Spinal cord (tissue), 10 donors: ENCODE results near the gene OSGEP. TPM values are rescaled to one million over a fixed set of nuclear protein-coding genes. Genes with fewer than 3 reads are reported as not detected.

Source experiments
- DNase-seq, 6 donors: peaks; one replicate each; pipeline versions ENCODE4 v3.0.0 to v3.0.0-alpha.2; 2013 to 2015; ENCODE audit warnings: low spot score in 6 of 6, low read depth in 4 of 6
- H3K27ac ChIP-seq: one replicate; pipeline ENCODE4 v1.5.1; 2013; ENCODE audit warnings: low read depth, low read length, control low read depth
- H3K27me3 ChIP-seq: one replicate; pipeline ENCODE4 v1.6.1; 2013; ENCODE audit warnings: low read length; ENCODE audit not compliant: control insufficient read depth, insufficient read depth
- H3K36me3 ChIP-seq: one replicate; pipeline ENCODE4 v1.6.1; 2013; ENCODE audit warnings: low read length; ENCODE audit not compliant: control insufficient read depth, insufficient read depth
- H3K4me1 ChIP-seq: one replicate; pipeline ENCODE4 v1.6.1; 2013; ENCODE audit warnings: low read length; ENCODE audit not compliant: control insufficient read depth, insufficient read depth
- H3K4me3 ChIP-seq: one replicate; pipeline ENCODE4 v1.5.1; 2013; ENCODE audit warnings: low read depth, low read length, control low read depth
- H3K9me3 ChIP-seq: one replicate; pipeline ENCODE4 v1.6.1; 2013; ENCODE audit warnings: low read length; ENCODE audit not compliant: control insufficient read depth, insufficient read depth
- WGBS: methylation state at CpG from one replicate; pipeline ENCODE4 v1.1.5; 2013; ENCODE audit warnings: missing lambda C conversion rate; ENCODE audit not compliant: insufficient coverage; 5-methylcytosine and 5-hydroxymethylcytosine counted together
- polyA plus RNA-seq, 2 donors: library from polyadenylated mRNA; unstranded; fragments of 120-200 nt; gene quantifications; one replicate each; pipeline ENCODE4 v1.2.1, GENCODE V29; 2013; ENCODE audit not compliant: insufficient read length in 2 of 2
- total RNA-seq, 2 donors: library from RNA; depleted of rRNA in 1 of 2; stranded (reverse); fragments of 120-200 nt in 1 of 2; fragments of >200 nt in 1 of 2; gene quantifications; one replicate each; pipeline versions ENCODE4 v1.2.3 to v1.2.4, GENCODE V29; 2013 to 2014
- donor health status: healthy.

OSGEP gene
- total and polyA plus RNA-seq, 4 donors, result 34.6 to 90.7 (median 61.9) TPM

DNA sequence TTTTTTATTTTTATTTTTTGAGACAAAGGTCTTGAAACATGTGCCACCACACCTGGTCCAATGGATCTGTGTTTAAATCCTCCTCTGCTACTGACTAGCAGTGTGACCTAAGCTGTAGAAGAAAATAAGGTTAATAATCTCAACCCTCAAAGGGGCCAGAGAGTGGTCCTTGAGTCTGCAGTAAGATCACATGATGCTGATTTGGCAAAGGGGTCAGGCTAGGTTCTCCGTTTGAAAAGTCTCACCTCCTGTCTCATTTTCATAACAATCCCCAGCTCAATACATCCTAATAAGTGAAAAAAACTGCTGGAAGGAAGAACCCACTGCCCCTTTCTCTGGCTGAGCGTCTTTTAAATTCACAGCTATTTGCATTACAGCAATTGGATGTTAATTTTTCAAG lies 33.3 kb downstream of the OSGEP start:
- H3K4me3 ChIP-seq, result no peak overlapping the region

DNA sequence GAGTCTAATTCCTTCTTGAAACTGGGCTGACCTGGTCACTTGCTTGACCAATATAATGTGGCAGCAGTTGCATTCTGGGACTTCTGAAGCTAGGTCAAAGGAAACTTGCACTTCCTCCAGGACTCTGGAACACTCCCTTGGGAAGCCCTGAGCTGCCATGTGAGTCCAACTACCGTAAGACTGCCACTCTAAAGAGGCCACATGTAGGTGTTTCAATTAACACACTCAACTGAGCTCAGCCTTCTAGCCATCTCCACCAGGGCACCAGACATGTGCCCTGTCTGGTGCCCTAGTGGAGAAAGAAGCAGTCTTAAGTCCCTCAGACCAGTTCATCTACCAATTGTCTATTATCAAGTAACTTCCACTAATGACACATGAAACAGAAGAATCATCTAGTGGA lies 35.2 kb downstream of the OSGEP start:
- WGBS, result 67% methylated on average over 1 of the region's 1 CpG
- Histone ChIP-seq H3K4me3 (no peak overlapping the region), H3K9me3 (no peaks in the 10 kb centered on the region), H3K4me1 (no peaks in the 10 kb centered on the region), H3K36me3 (no peaks in the 10 kb centered on the region), H3K27me3 (no peaks in the 10 kb centered on the region), H3K27ac (no peak overlapping the region)
- no peak for DNase-seq

More for the DNA sequence above, 33.3 kb downstream of the OSGEP start:
- H3K4me1 ChIP-seq, result no peaks in the 10 kb centered on the region
- H3K36me3 ChIP-seq, result no peaks in the 10 kb centered on the region
- no peaks in the 10 kb centered on the region for H3K27me3 ChIP-seq
- DNase-seq, result no peak
- no peaks in the 10 kb centered on the region for H3K9me3 ChIP-seq
- WGBS, result 0% methylated on average over 1 of the region's 2 CpGs
- no peak overlapping the region for H3K27ac ChIP-seq

DNA sequence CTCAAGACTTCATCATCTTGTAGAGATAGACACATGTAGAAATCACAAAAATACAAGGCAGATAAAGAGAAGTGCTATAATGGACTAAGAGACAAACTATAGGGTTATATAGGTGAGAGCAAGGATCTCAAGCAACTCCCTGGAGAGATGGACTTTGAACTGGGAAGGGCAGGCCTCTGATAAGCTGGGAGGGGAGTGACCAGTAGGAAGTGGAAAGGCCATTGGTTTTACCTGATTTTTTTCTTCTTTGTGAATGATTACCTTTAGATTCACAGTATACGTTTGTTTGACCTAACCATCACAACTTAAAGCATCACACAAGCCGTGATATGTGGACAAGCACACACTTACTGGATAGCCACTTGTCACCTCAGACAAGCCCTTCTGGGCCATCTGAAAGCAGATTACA lies 36.1 kb downstream of the OSGEP start:
- Histone ChIP-seq H3K4me1 (peaks cover under 1% of the 10 kb centered on the region), H3K9me3 (no peaks in the 10 kb centered on the region), H3K36me3 (no peaks in the 10 kb centered on the region), H3K4me3 (no peak overlapping the region), H3K27ac (no peak overlapping the region), H3K27me3 (no peaks in the 10 kb centered on the region)
- no peak for DNase-seq
- 100% methylated on average over 1 of the region's 2 CpGs for WGBS

DNA sequence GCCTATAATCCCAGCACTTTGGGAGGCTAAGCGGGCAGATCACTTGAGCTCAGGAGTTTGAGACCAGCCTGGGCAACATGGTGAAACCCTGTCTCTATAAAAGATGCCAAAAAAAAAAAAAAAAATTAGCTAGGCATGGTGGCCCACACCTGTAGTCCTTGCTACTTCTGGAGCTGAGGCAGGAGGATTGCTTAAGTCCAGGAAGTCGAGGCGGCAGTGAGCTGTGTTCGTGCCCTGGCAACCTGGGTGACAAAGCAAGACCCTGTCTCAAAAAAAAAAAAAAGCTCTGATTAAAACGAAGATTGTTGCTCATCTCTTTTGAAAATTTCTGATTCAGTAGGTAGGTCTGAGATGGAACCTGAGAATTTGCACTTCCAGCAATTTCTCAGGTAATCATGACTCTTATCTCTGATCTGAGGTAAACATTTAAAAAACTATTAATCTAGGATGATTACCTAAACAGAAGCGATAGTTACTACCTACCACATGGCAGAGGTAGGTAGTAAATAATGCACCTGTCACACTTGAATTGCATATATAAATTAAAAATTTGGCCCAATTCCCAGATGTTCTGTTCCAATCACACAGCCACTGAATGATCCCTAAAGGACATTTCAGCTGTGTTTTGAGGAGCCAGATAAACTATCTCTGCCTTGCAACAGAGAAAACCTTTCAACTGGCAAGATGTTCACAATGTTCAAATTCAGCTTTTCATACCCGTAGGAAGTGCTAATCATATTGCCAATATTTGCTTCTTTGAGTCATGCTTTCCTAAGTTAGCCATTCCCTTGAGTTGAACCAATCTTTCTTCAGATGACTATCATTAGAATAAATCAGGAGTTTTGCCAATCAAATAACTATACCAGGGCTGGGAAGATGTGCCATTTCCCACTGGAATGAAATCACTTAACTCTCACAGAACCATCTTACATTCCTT lies 37.1 kb downstream of the OSGEP start:
- Histone ChIP-seq H3K36me3 (no peaks in the 10 kb centered on the region), H3K4me1 (peaks cover 7% of the 10 kb centered on the region), H3K4me3 (no peak overlapping the region), H3K27ac (no peak overlapping the region), H3K9me3 (no peaks in the 10 kb centered on the region), H3K27me3 (no peaks in the 10 kb centered on the region)
- DNase-seq, result no peak
- 80% methylated on average over 5 of the region's 7 CpGs for whole genome bisulfite sequencing

DNA sequence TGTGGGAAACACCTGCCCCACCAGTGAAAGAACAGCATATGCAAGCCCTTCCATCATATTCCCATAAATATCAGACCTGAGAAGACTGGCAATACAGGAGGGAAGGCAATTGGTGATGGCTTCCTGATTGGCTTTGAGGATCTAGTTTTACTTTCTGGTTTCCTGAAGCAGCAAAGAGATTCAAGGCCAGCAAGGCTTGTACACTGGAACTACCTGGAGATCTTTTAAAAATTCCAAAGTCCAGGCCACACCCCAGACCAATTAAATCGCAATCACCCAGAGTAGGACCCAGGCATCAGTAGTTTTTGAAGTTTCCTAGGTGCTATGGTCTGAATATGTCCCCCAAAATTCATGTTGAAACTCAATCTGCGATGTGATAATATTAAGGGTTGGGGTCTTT lies 38.4 kb downstream of the OSGEP start:
- no peaks in the 10 kb centered on the region for H3K36me3 ChIP-seq
- no peaks in the 10 kb centered on the region for H3K27me3 ChIP-seq
- peaks cover 7% of the 10 kb centered on the region for H3K4me1 ChIP-seq
- H3K9me3 ChIP-seq, result no peaks in the 10 kb centered on the region
- 86% methylated on average over 1 of the region's 2 CpGs for WGBS
- H3K4me3 ChIP-seq, result no peak overlapping the region
- H3K27ac ChIP-seq, result no peak overlapping the region
- no peak for DNase-seq

DNA sequence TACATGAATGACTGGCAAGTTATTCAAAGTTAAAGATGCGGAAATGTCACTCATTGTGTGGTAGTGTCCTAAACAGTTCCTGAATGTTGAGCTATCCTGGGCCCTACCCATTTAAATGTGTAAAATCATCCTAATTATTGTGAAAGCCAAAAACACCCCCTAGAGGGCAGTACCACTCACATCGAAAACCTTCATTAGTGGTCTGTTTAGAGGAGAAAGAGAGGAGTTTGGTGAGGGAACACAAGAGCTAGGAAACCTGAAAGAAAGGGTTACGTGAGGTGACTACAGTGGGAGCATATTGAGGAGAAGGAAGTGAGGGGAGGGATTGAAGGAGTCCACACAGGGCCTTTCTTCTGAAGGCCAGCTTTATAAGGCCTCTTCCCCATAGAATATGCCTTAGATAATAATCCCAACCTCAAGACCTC lies 38.8 kb downstream of the OSGEP start:
- no peaks in the 10 kb centered on the region for H3K9me3 ChIP-seq
- H3K27me3 ChIP-seq, result no peaks in the 10 kb centered on the region
- no peaks in the 10 kb centered on the region for H3K36me3 ChIP-seq
- no peak overlapping the region for H3K27ac ChIP-seq
- no peak overlapping the region for H3K4me3 ChIP-seq
- peak in 3 of 6 donors; percentile 23 to 70 (median 55) for DNase-seq
- peaks cover 7% of the 10 kb centered on the region for H3K4me1 ChIP-seq
- no CpG with 5 or more reads among the region's 3 CpGs for WGBS

DNA sequence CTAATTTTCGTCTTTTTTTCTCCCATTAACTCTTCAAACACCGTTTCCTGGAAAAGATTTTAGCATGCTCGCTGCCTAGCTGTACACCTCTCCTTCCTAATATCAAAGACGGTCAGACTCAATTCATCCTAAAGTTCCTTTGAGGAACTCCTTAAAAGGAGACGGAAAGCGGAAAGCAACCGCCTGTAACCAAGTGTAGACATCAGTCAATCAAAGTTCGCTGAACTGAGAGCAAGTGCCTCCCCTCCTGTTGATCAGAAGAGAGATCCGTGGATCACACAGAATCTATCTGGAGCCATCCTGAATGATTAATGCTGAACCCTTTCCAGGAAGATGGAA lies 40.9 kb downstream of the OSGEP start:
- DNase-seq, result peak in 1 of 6 donors; percentile 9
- 3% methylated on average over 9 of the region's 9 CpGs for WGBS

DNA sequence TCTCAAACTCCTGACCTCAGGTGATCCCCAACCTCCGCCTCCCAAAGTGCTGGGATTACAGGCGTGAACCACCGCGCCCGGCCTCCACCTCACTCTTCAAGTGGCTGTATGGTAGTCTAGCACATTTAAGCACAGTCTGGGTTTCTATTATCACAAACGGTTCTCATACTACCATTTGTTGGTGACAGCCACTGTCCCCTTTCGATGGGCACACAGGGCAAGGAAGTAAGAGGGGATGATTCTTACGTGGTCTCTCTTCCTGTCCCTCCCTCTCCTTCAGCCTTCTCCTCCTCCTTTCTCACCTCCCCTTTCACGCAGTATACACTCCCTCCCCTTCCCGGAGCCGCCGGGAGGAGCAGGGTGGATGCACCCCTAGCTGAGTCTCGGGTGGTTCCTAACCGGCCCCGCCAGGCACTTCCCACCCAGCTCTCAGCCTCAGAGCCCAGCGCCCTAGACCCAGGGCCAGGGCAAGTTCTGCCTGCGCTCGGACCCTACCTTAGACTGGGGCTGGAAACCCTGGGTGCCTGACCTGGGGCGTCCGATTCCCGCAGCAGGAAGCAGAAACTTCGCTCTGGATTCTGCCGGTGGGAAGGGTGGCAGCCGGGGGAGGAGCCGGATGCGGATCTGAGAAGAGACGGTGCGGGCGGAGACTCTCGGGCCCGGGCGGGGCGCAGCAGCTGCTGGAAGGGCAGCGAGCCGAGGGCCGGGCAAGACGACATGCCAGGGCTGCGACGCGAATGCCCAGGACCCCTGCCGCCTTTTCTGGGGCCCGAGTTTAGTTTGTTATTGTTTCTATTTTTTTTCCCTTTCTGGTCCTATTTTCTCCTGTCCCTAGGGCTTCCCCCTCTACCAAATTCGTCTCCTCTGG lies 41.5 kb downstream of the OSGEP start, which contains the start of gene TEP1:
Gene TEP1, minus strand, starts transcription at position 626 of the 868 bp plus-strand sequence. CDS start 5,062 bp downstream, outside the sequence.
- H3K4me3 ChIP-seq, result peak within 1 kb of the TSS; percentile 89
- WGBS, result 0% methylated on average over 35 of the region's 43 CpGs
- no peaks in the 10 kb centered on the region for H3K27me3 ChIP-seq
- peaks cover 7% of the 10 kb centered on the region for H3K4me1 ChIP-seq
- no peaks in the 10 kb centered on the region for H3K36me3 ChIP-seq
- peak in 5 of 6 donors; percentile 44 to 88 (median 60) for DNase-seq
- H3K27ac ChIP-seq, result peak within 1 kb of the TSS; percentile 94
- no peaks in the 10 kb centered on the region for H3K9me3 ChIP-seq

More for the DNA sequence above, 40.9 kb downstream of the OSGEP start:
- peak overlapping the region; percentile 89 for H3K4me3 ChIP-seq
- H3K36me3 ChIP-seq, result no peaks in the 10 kb centered on the region
- H3K27ac ChIP-seq, result peak overlapping the region; percentile 94
- no peaks in the 10 kb centered on the region for H3K27me3 ChIP-seq
- H3K9me3 ChIP-seq, result no peaks in the 10 kb centered on the region
- peaks cover 7% of the 10 kb centered on the region for H3K4me1 ChIP-seq

DNA sequence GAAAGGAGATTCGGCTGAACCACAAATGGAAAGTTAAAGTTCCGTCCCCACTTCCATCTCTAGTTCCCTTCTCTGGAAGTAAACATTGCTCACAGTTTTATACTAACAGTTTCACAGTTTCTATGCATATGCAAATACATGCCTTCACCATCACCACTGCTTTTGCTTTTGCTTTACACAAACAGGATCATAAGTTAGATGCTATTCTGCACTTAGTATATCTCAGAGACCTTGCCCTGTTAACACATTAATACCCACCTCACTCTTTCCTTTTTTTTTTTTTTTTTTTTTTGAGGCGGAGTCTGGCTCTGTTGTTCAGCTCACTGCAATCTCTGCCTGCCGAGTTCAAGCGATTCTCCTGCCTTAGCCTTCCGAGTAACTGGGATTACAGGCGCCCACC lies 42.2 kb downstream of the OSGEP start:
- Histone ChIP-seq H3K4me1 (peaks cover 7% of the 10 kb centered on the region), H3K27ac (peak overlapping the region; percentile 94), H3K4me3 (peak overlapping the region; percentile 89), H3K27me3 (no peaks in the 10 kb centered on the region), H3K9me3 (no peaks in the 10 kb centered on the region), H3K36me3 (peaks cover 7% of the 10 kb centered on the region)
- peak in 2 of 6 donors; percentile 18 to 34 for DNase-seq
- WGBS, result 0% methylated on average over 2 of the region's 7 CpGs
